ENCODE results near the gene ANGPTL5.

DNA sequence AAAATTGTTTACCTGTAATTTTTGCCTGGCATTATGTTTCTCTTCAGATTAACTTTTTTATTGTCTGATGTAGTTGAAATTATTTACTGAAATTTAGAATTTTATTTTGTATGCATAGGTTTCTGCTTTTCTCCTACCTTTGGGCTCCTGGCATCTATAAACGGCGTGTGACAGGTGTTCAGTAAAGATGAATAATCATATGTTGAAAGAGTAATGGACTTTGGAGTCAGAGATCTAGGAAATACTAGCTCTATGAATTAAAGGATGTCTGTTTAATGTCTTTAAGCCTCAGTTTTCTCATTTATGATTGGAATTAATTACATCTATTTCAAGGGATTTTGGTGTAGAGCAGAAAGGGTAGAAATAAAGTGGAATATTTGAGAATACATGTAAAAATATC, 7.2 kb upstream of the ANGPTL5 start:
- no peak for TF ChIP-seq EZH2 (IDR thresholded peaks at IDR 0.05; ENCODE audit: low read depth)
- TF ChIP-seq, protein P1, sequence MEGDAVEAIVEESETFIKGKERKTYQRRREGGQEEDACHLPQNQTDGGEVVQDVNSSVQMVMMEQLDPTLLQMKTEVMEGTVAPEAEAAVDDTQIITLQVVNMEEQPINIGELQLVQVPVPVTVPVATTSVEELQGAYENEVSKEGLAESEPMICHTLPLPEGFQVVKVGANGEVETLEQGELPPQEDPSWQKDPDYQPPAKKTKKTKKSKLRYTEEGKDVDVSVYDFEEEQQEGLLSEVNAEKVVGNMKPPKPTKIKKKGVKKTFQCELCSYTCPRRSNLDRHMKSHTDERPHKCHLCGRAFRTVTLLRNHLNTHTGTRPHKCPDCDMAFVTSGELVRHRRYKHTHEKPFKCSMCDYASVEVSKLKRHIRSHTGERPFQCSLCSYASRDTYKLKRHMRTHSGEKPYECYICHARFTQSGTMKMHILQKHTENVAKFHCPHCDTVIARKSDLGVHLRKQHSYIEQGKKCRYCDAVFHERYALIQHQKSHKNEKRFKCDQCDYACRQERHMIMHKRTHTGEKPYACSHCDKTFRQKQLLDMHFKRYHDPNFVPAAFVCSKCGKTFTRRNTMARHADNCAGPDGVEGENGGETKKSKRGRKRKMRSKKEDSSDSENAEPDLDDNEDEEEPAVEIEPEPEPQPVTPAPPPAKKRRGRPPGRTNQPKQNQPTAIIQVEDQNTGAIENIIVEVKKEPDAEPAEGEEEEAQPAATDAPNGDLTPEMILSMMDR (conservative IDR thresholded peaks at IDR 0.05) = no peak
